K562 (cell line): ENCODE data around the gene BBC3. TPM values are rescaled to one million over a fixed set of nuclear protein-coding genes. Genes with fewer than 3 reads are reported as not detected.

Experiments
- ATAC-seq: fragments of 200-7000 bp; cut with Tn5 transposase; 3 replicates; pipeline ENCODE4 v1.9.1; 2020; ENCODE audit warnings: moderate library complexity
- BruUV-seq: library from RNA; stranded (reverse); fragments of 400-500 nt; replicated peaks from 2 replicates; lab custom pipeline; 2021; lab: Mats Ljungman, UMichigan
- CTCF ChIA-PET: fragments of 300-600 bp; formaldehyde crosslinking; extraction: SDS; loops from one replicate; lab custom pipeline; 2021; ENCODE audit warnings: low intra/inter-chr PET ratio; lab: Yijun Ruan, JAX
- POLR2A ChIA-PET: fragments of 300-600, 350-650 bp; sonication (Branson Sonifier 250); formaldehyde crosslinking; extraction: SDS; loops from one replicate; lab custom pipeline; 2021; ENCODE audit warnings: antibody characterized with exemption, inconsistent platforms; lab: Yijun Ruan, JAX
- DNase-seq, 4 experiments: peaks; one replicate each; pipeline versions ENCODE4 v3.0.0 to v3.0.0-alpha.2; 2011 to 2018; ENCODE audit warnings: low spot score in 3 of 4, mixed read lengths in 3 of 4; ENCODE audit errors: extremely low read depth in 1 of 4
- FAIRE-seq: peaks from 2 replicates; lab custom pipeline; 2011; peaks lifted over from hg19 to GRCh38; lab: Jason Lieb, UNC
- H2AFZ ChIP-seq: 2 replicates; pipeline ENCODE4 v1.6.0; 2011; ENCODE audit warnings: low read depth, low read length, control low read depth, inconsistent platforms
- H3K27ac ChIP-seq: fragments of 200-600 bp; 3 replicates; pipeline ENCODE4 v1.8.0; 2011; ENCODE audit warnings: low read depth, mild to moderate bottlenecking, control low read depth, inconsistent platforms, low read length, moderate library complexity, mixed read lengths; ENCODE audit errors: extremely low read depth
- H3K27me3 ChIP-seq, 2 experiments: fragments of 300-600 bp in 1 of 2; 2 replicates in 1 of 2; 3 replicates in 1 of 2; pipeline versions ENCODE4 v1.6.0 to v1.8.0; 2011; ENCODE audit warnings: inconsistent platforms in 2 of 2, low read length in 2 of 2, mild to moderate bottlenecking in 1 of 2, mixed read lengths in 1 of 2, moderate library complexity in 1 of 2; ENCODE audit not compliant: control insufficient read depth in 2 of 2, insufficient read depth in 2 of 2
- H3K36me3 ChIP-seq: fragments of 300-600 bp; 3 replicates; pipeline ENCODE4 v1.8.0; 2011; ENCODE audit warnings: mild to moderate bottlenecking, low read length, inconsistent platforms; ENCODE audit not compliant: control insufficient read depth, insufficient read depth
- H3K4me1 ChIP-seq, 2 experiments: fragments of 200-600 bp in 1 of 2; replicated peaks in 1 of 2; 2 replicates in 1 of 2; 3 replicates in 1 of 2; pipeline versions ENCODE4 v1.5.1 to v1.8.0; 2011; ENCODE audit warnings: inconsistent platforms in 2 of 2, low read length in 2 of 2, mild to moderate bottlenecking in 1 of 2, mixed read lengths in 1 of 2, moderate library complexity in 1 of 2; ENCODE audit not compliant: control insufficient read depth in 2 of 2, insufficient read depth in 2 of 2
- H3K4me2 ChIP-seq: 2 replicates; pipeline ENCODE4 v1.6.1; 2011; ENCODE audit warnings: low read length, control low read depth, inconsistent platforms, mixed read lengths; ENCODE audit not compliant: insufficient read depth
- H3K4me3 ChIP-seq: fragments of 200-600 bp; sonication (generic), shearing (Covaris generic); 2 replicates; pipeline ENCODE4 v1.5.1; 2016; ENCODE audit warnings: control low read depth, inconsistent platforms
- H3K79me2 ChIP-seq: fragments of 200-600 bp; 3 replicates; pipeline ENCODE4 v1.8.0; 2011; ENCODE audit warnings: low read length, inconsistent platforms; ENCODE audit not compliant: control insufficient read depth, insufficient read depth
- H3K9ac ChIP-seq, 2 experiments: 2 replicates each; pipeline versions ENCODE4 v1.6.0 to v1.6.1; 2011; ENCODE audit warnings: low read depth in 2 of 2, low read length in 2 of 2, control low read depth in 1 of 2, inconsistent platforms in 1 of 2, mild to moderate bottlenecking in 1 of 2, mixed read lengths in 1 of 2; ENCODE audit not compliant: insufficient read depth in 1 of 2
- H3K9me1 ChIP-seq: one replicate; pipeline ENCODE4 v1.6.0; 2011; ENCODE audit warnings: inconsistent platforms, mild to moderate bottlenecking, low read length, moderate library complexity; ENCODE audit not compliant: control insufficient read depth, insufficient read depth
- H3K9me3 ChIP-seq: replicated peaks from 2 replicates; pipeline ENCODE4 v1.5.1; 2011; ENCODE audit warnings: low read depth, low read length, inconsistent platforms; ENCODE audit not compliant: control insufficient read depth, insufficient read depth
- H4K20me1 ChIP-seq: replicated peaks from 2 replicates; pipeline ENCODE4 v1.6.1; 2011; ENCODE audit warnings: low read length, inconsistent platforms, mixed read lengths; ENCODE audit not compliant: control insufficient read depth, insufficient read depth
- ATF3 ChIP-seq, 2 experiments: fragments of 450-650 bp in 1 of 2; sonication (generic) in 1 of 2; formaldehyde crosslinking in 1 of 2; IDR thresholded peaks in 1 of 2; conservative IDR thresholded peaks in 1 of 2; 2 replicates each; pipeline versions ENCODE4 v1.6.1 to v1.8.1; 2016 to 2023; ENCODE audit warnings: mild to moderate bottlenecking in 2 of 2, moderate library complexity in 2 of 2, inconsistent platforms in 1 of 2, missing genetic modification reagents in 1 of 2
- DIDO1 ChIP-seq: fragments of 450-650 bp; IDR thresholded peaks from 2 replicates; pipeline ENCODE4 v1.6.1; 2016; ENCODE audit warnings: low read depth, missing biosample characterization, missing genetic modification characterization
- HMG20B ChIP-seq: fragments of 250-450 bp; sonication (Bioruptor Pico); IDR thresholded peaks from 2 replicates; pipeline ENCODE4 v1.5.0; 2021; ENCODE audit warnings: mild to moderate bottlenecking
- KDM1A ChIP-seq, 2 experiments: fragments of 450-650 bp; IDR thresholded peaks; 2 replicates each; pipeline ENCODE4 v1.6.1; 2016; ENCODE audit warnings: mild to moderate bottlenecking in 2 of 2
- NFIX ChIP-seq: fragments of 250-450 bp; sonication (Bioruptor Pico); IDR thresholded peaks from 2 replicates; pipeline ENCODE4 v1.4.0; 2020; ENCODE audit warnings: low read depth, mild to moderate bottlenecking, moderate library complexity
- PATZ1 ChIP-seq: fragments of 250-450 bp; sonication (Bioruptor Pico); IDR thresholded peaks from 2 replicates; pipeline ENCODE4 v1.5.0; 2020; ENCODE audit warnings: mild to moderate bottlenecking, borderline replicate concordance
- PKNOX1 ChIP-seq: fragments of 450-650 bp; IDR thresholded peaks from 2 replicates; pipeline ENCODE4 v1.6.1; 2016
- PPARD ChIP-seq: fragments of 250-450 bp; sonication (Bioruptor Pico); IDR thresholded peaks from 2 replicates; pipeline ENCODE4 v1.8.0; 2022; ENCODE audit warnings: inconsistent platforms, mild to moderate bottlenecking, moderate library complexity
- SAFB ChIP-seq: fragments of 200-400 bp; formaldehyde crosslinking; IDR thresholded peaks from 2 replicates; pipeline ENCODE4 v1.6.1; 2017; ENCODE audit warnings: low read depth, low read length, borderline replicate concordance
- TAF15 ChIP-seq: fragments of 200-400 bp; formaldehyde crosslinking; IDR thresholded peaks from 2 replicates; pipeline ENCODE4 v1.6.1; 2017; ENCODE audit warnings: mild to moderate bottlenecking, low read depth, low read length, moderate library complexity
- USF1 ChIP-seq: sonication (generic); formaldehyde crosslinking; IDR thresholded peaks from 2 replicates; pipeline ENCODE4 v1.9.0; 2022; ENCODE audit warnings: mild to moderate bottlenecking, missing genetic modification reagents
- WHSC1 ChIP-seq: IDR thresholded peaks from one replicate; pipeline ENCODE4 v1.6.1; 2012; ENCODE audit warnings: low read length, control low read depth, inconsistent platforms
- ZBTB33 ChIP-seq: sonication (generic); formaldehyde crosslinking; IDR thresholded peaks from 2 replicates; pipeline ENCODE4 v1.8.1; 2023; ENCODE audit warnings: mild to moderate bottlenecking, missing genetic modification reagents
- ZNF766 ChIP-seq: fragments of 200-800 bp; sonication (Bioruptor generic); conservative IDR thresholded peaks from 2 replicates; pipeline ENCODE4 v1.6.1; 2016; ENCODE audit warnings: missing genetic modification characterization, missing compliant biosample characterization
- WGBS: fragments of 100-300 bp; shearing (Covaris generic); methylation state at CpG from one replicate; pipeline ENCODE4 v1.1.6; 2016; ENCODE audit warnings: low coverage, mixed read lengths; ENCODE audit not compliant: insufficient coverage; ENCODE audit errors: missing lambda C conversion rate; 5-methylcytosine and 5-hydroxymethylcytosine counted together
- in situ Hi-C: fragments of 300-500 bp; cut with MboI; formaldehyde crosslinking; loops from 4 replicates; pipeline ENCODE4 v1.15.0; 2018; ENCODE audit warnings: inconsistent platforms, mixed read lengths
- intact Hi-C: fragments of 100-400 bp; cut with micrococcal nuclease; formaldehyde crosslinking; loops from 2 replicates; pipeline ENCODE4 v1.14.2; 2022
- polyA plus RNA-seq, 8 experiments: library from polyadenylated mRNA; depleted of rRNA in 4 of 8; stranded (reverse) in 5 of 8; unstranded in 3 of 8; fragments of >200 nt; fragmentation: Nextera tagmentation in 2 of 8; fragmentation: Illumina TruSeq in 1 of 8; extraction: Ambion mirVana in 2 of 8; extraction: Trizol in 1 of 8; gene quantifications; 2 replicates each; pipeline versions ENCODE4 v1.2.1 to v1.2.3, GENCODE V29; 2011 to 2014; ENCODE audit warnings: inconsistent platforms in 1 of 8, missing spikeins in 1 of 8
- total RNA-seq, 7 experiments: library from RNA; depleted of rRNA in 6 of 7; stranded (reverse); fragments of >200 nt in 6 of 7; fragmentation: Illumina TruSeq in 2 of 7; extraction: Trizol in 2 of 7; gene quantifications; 2 replicates each; pipeline versions ENCODE4 v1.2.1 to v1.2.3, GENCODE V29; 2011 to 2021; ENCODE audit warnings: low replicate concordance in 1 of 7

BBC3 gene
- total and polyA plus RNA-seq, 9 of the 15 experiments (the other 6 are each of a cell fraction or from before 2014, with no cell fraction given) = 0.15 to 30.7 (median 4.8) TPM

GRCh38 chr19:47190167-47190727 is 40.8 kb downstream of the BBC3 start:
- Histone ChIP-seq H3K9ac (0 out of 4 replicates have a peak overlapping the region, but pooled peaks of 1 of the 2 experiments have one; percentile 19), H3K27me3 (no peaks in the 10 kb centered on the region), H3K27ac (no peak overlapping the region; the same call in 2 of the 3 replicates), H4K20me1 (no peaks in the 10 kb centered on the region), H3K9me3 (no peaks in the 10 kb centered on the region), H2AFZ (no peak overlapping the region), H3K4me3 (no peak overlapping the region), H3K36me3 (peaks cover 68% of the 10 kb centered on the region; the same call in 2 of the 3 replicates), H3K9me1 (no peaks in the 10 kb centered on the region), H3K4me1 (no peaks in the 10 kb centered on the region; a peak in 2 of 5 replicates), H3K4me2 (no peak overlapping the region), H3K79me2 (peaks cover 7% of the 10 kb centered on the region; the same call in 2 of the 3 replicates)
- in situ Hi-C loops (no loop called here), intact Hi-C loops (no loop called here)
- no TSS peak for BruUV-seq
- CTCF ChIA-PET = interaction anchor here (0.7 kb wide), 1 partner anchor 340 kb away, joined by 3 read pairs; no protein-coding TSS in a partner anchor
- FAIRE-seq = peak; percentile 11
- 88% methylated on average over 12 of the region's 12 CpGs for WGBS
- DNase-seq = peak in 2 of 4 experiments; percentile 26 to 37
- ATAC-seq = no peak
- POLR2A ChIA-PET = interaction anchor here (0.7 to 1.2 kb wide), 2 partner anchors 17 to 20 kb away, joined by 3 to 5 read pairs; no protein-coding TSS in a partner anchor
- TF ChIP-seq SAFB (no peak), DIDO1 (tag) (no peak), PKNOX1 (no peak), TAF15 (no peak), NFIX (CRISPR knock-in tag) (no peak), PPARD (CRISPR knock-in tag) (no peak), ZBTB33 (CRISPR knock-in tag) (no peak), HMG20B (no peak), KDM1A (IDR thresholded peaks at IDR 0.05) (no peak), ATF3 (IDR thresholded peaks at IDR 0.05) (peak; percentile 64), ATF3 (CRISPR knock-in tag; conservative IDR thresholded peaks at IDR 0.05) (no peak), ZNF766 (no peak), WHSC1 (no peak), PATZ1 (no peak), USF1 (CRISPR knock-in tag) (no peak)
